ENCODE measurements around the gene PADI3.

DNA sequence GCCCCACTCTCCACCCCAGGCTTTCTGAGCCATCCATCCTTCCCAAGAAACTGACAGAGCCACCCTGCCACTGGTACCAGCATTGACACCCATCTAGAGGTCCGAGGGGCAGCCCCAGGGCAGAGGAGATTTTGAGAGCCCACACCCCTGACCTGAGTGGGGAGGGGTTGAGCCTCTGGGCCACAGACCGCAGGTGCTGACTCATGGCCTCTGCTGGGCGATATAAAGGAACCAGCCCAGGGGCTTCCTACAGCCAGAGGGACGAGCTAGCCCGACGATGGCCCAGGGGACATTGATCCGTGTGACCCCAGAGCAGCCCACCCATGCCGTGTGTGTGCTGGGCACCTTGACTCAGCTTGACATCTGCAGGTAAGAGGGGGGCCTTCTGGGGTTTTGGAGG is 59.0 kb downstream of the PADI3 start, which contains the start of gene PADI4:
- TF ChIP-seq CTCF (IDR thresholded peaks at IDR 0.05; ENCODE audit: low read depth, low read length) (no peak), POLR2A (IDR thresholded peaks at IDR 0.05; ENCODE audit: extremely low read depth, insufficient read length) (no peak)
- TF ChIP-seq, protein P1, sequence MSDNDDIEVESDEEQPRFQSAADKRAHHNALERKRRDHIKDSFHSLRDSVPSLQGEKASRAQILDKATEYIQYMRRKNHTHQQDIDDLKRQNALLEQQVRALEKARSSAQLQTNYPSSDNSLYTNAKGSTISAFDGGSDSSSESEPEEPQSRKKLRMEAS (IDR thresholded peaks at IDR 0.05; ENCODE audit: low read depth, low read length), result no peak
